Urinary bladder (tissue), 4 donors: Measurements from ENCODE around the gene DZIP1L. TPM values are rescaled to one million over a fixed set of nuclear protein-coding genes. Genes with fewer than 3 reads are reported as not detected.
A peak's percentile ranks its signal among the peaks of the same experiment; 100 is the strongest.
"Not testable (repeated sequence)": the region's sequence is repeated elsewhere in the genome, so short reads cannot be mapped to it uniquely, and the experiment has no call there.

Experiments
- DNase-seq: peaks from one replicate; pipeline ENCODE4 v3.0.0-alpha.2; 2015; ENCODE audit errors: extremely low spot score
- H3K27ac ChIP-seq: one replicate; pipeline ENCODE4 v1.5.1; 2013; ENCODE audit warnings: low read depth, mild to moderate bottlenecking, moderate library complexity
- H3K36me3 ChIP-seq: one replicate; pipeline ENCODE4 v1.6.1; 2013; ENCODE audit warnings: mild to moderate bottlenecking, moderate library complexity; ENCODE audit not compliant: insufficient read depth
- H3K4me1 ChIP-seq: one replicate; pipeline ENCODE4 v1.6.1; 2013; ENCODE audit warnings: mild to moderate bottlenecking, moderate library complexity; ENCODE audit not compliant: insufficient read depth
- H3K4me3 ChIP-seq: one replicate; pipeline ENCODE4 v1.5.1; 2013; ENCODE audit warnings: low read depth, low read length
- WGBS: extraction: QIAGEN DNeasy Blood & Tissue Kit; methylation state at CpG from one replicate; pipeline ENCODE4 v1.1.7; 2013; 5-methylcytosine and 5-hydroxymethylcytosine counted together
- polyA plus RNA-seq: library from polyadenylated mRNA; stranded (reverse); fragments of 200-250 nt; gene quantifications from one replicate; pipeline ENCODE4 v1.2.3, GENCODE V29; 2013
- total RNA-seq: library from RNA; depleted of rRNA; stranded (reverse); fragments of >200 nt; gene quantifications from one replicate; pipeline ENCODE4 v1.2.3, GENCODE V29; 2014
- donor health status: healthy with polysubstance abuse.
- donor health status: healthy.

The DZIP1L gene
- total RNA-seq (54.0 TPM), polyA plus RNA-seq (7.2 TPM)

- H3K4me3 ChIP-seq, result peak within 1 kb of the TSS; percentile 85
- H3K27ac ChIP-seq, result peak within 1 kb of the TSS; percentile 92
- WGBS, result under 1% methylated on average over 86 of the region's 86 CpGs
- H3K36me3 ChIP-seq, result no peaks in the 10 kb centered on the region
- H3K4me1 ChIP-seq, result no peaks in the 10 kb centered on the region
- DNase-seq, result no peak
Observed at GRCh38 chr3:138114988-138115971, at the start of gene DZIP1L. Gene DZIP1L (minus strand): TSS chr3:138115608. CDS start chr3:138103971, 11,637 bp downstream.

GRCh38 chr3:138165061-138165460, 49.7 kb upstream of the DZIP1L start:
- Histone ChIP-seq H3K36me3 (peaks cover 10% of the 10 kb centered on the region), H3K4me1 (no peaks in the 10 kb centered on the region), H3K27ac (no peak overlapping the region), H3K4me3 (no peak overlapping the region)
- no peak for DNase-seq
- 99% methylated on average over 2 of the region's 2 CpGs for WGBS

GRCh38 chr3:138157743-138158142, 42.3 kb upstream of the DZIP1L start:
- Histone ChIP-seq H3K36me3 (no peaks in the 10 kb centered on the region), H3K4me3 (no peak overlapping the region), H3K4me1 (no peaks in the 10 kb centered on the region), H3K27ac (no peak overlapping the region)
- WGBS, result 96% methylated on average over 4 of the region's 4 CpGs
- no peak for DNase-seq

GRCh38 chr3:138154534-138154933, 39.1 kb upstream of the DZIP1L start:
- Histone ChIP-seq H3K4me3 (no peak overlapping the region), H3K4me1 (no peaks in the 10 kb centered on the region)
- no peak for DNase-seq

GRCh38 chr3:138148503-138148902, 33.1 kb upstream of the DZIP1L start:
- 74% methylated on average over 4 of the region's 4 CpGs for WGBS
- no peaks in the 10 kb centered on the region for H3K4me1 ChIP-seq
- no peak overlapping the region for H3K27ac ChIP-seq
- no peaks in the 10 kb centered on the region for H3K36me3 ChIP-seq
- no peak overlapping the region for H3K4me3 ChIP-seq
- DNase-seq, result no peak

More at GRCh38 chr3:138154534-138154933, 39.1 kb upstream of the DZIP1L start:
- H3K27ac ChIP-seq, result no peak overlapping the region
- no peaks in the 10 kb centered on the region for H3K36me3 ChIP-seq

GRCh38 chr3:138142181-138142580, 26.8 kb upstream of the DZIP1L start:
- H3K36me3 ChIP-seq, result not testable (repeated sequence)

GRCh38 chr3:138140940-138141339, 25.5 kb upstream of the DZIP1L start:
- Histone ChIP-seq H3K27ac (no peak overlapping the region), H3K36me3 (no peaks in the 10 kb centered on the region), H3K4me3 (no peak overlapping the region), H3K4me1 (no peaks in the 10 kb centered on the region)
- DNase-seq, result no peak

More at GRCh38 chr3:138142181-138142580, 26.8 kb upstream of the DZIP1L start:
- DNase-seq, H3K4me3 ChIP-seq, H3K4me1 ChIP-seq, H3K27ac ChIP-seq: not testable (repeated sequence)
- 79% methylated on average over 3 of the region's 3 CpGs for WGBS

- Histone ChIP-seq H3K36me3 (no peaks in the 10 kb centered on the region), H3K4me1 (no peaks in the 10 kb centered on the region)
- WGBS, result 34% methylated on average over 2 of the region's 2 CpGs
Observed at GRCh38 chr3:138139691-138140090, 24.3 kb upstream of the DZIP1L start.

GRCh38 chr3:138137861-138138260, 22.5 kb upstream of the DZIP1L start:
- no peak overlapping the region for H3K27ac ChIP-seq
- H3K36me3 ChIP-seq, result no peaks in the 10 kb centered on the region
- no peak overlapping the region for H3K4me3 ChIP-seq
- no peak for DNase-seq
- 67% methylated on average over 2 of the region's 2 CpGs for WGBS
- H3K4me1 ChIP-seq, result no peaks in the 10 kb centered on the region

More at GRCh38 chr3:138139691-138140090, 24.3 kb upstream of the DZIP1L start:
- DNase-seq, result no peak
- Histone ChIP-seq H3K4me3 (no peak overlapping the region), H3K27ac (no peak overlapping the region)

GRCh38 chr3:138136201-138136600, 20.8 kb upstream of the DZIP1L start:
- no peaks in the 10 kb centered on the region for H3K4me1 ChIP-seq
- no peak overlapping the region for H3K27ac ChIP-seq
- no peaks in the 10 kb centered on the region for H3K36me3 ChIP-seq
- DNase-seq, result no peak
- no peak overlapping the region for H3K4me3 ChIP-seq
- 86% methylated on average over 3 of the region's 3 CpGs for WGBS

GRCh38 chr3:138135833-138136194, 20.4 kb upstream of the DZIP1L start:
- no peak overlapping the region for H3K27ac ChIP-seq
- DNase-seq, result no peak

GRCh38 chr3:138135146-138135832, 19.9 kb upstream of the DZIP1L start:
- Histone ChIP-seq H3K27ac (no peak overlapping the region), H3K4me3 (no peak overlapping the region), H3K4me1 (no peaks in the 10 kb centered on the region), H3K36me3 (no peaks in the 10 kb centered on the region)
- no peak for DNase-seq
- 72% methylated on average over 3 of the region's 3 CpGs for WGBS

More at GRCh38 chr3:138135833-138136194, 20.4 kb upstream of the DZIP1L start:
- Histone ChIP-seq H3K4me3 (no peak overlapping the region), H3K36me3 (no peaks in the 10 kb centered on the region), H3K4me1 (no peaks in the 10 kb centered on the region)
- 54% methylated on average over 2 of the region's 2 CpGs for WGBS

- Histone ChIP-seq H3K4me1 (no peaks in the 10 kb centered on the region), H3K36me3 (no peaks in the 10 kb centered on the region), H3K27ac (no peak within 1 kb of the TSS), H3K4me3 (no peak within 1 kb of the TSS)
- DNase-seq, result no peak
- WGBS, result 74% methylated on average over 1 of the region's 1 CpG
Observed at GRCh38 chr3:138132239-138132638, 16.8 kb upstream of the DZIP1L start, which contains the start of gene A4GNT. Gene A4GNT (minus strand): TSS chr3:138132390. CDS start chr3:138131256, 1,134 bp downstream.
